ENCODE measurements around the gene PPP2R5E.

GRCh38 chr14:63435838-63436237, 107.3 kb downstream of the PPP2R5E start:
- TF ChIP-seq CTCF (conservative IDR thresholded peaks at IDR 0.05 in 1 of 2, IDR thresholded peaks at IDR 0.05 in 1 of 2; ENCODE audit: extremely low read depth in 1 of 2, insufficient read depth in 1 of 2, low read depth in 1 of 2, low read length in 2 of 2) (no peak), EZH2 (IDR thresholded peaks at IDR 0.05; ENCODE audit: borderline replicate concordance, low read length) (no peak)
